ENCODE results near the gene STK38L. TPM values are rescaled to one million over a fixed set of nuclear protein-coding genes. Genes with fewer than 3 reads are reported as not detected.
A peak's percentile ranks its signal among the peaks of the same experiment; 100 is the strongest.

Gene STK38L
- total RNA-seq, 1 donor: 38.9 TPM

DNA sequence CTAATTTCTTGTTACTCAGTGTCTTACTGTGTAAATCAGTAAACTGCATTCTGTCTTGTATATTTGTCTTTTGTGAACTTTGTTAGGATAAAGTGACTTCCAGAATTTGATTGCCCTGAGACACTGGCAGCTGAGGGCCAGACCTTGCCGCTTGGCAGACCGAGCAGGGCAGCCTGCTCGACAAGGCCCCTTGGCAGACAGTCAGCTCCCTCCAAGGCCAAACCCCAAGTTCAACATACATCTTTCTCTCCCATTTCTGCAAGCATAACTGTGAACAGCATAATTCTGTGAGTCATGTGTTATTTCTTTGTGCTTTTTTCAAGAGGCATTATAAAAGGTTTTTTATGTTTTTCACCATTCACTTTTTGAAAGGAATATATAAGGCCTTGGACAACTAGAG is 49.4 kb downstream of the STK38L start:
- TF ChIP-seq, protein P1, sequence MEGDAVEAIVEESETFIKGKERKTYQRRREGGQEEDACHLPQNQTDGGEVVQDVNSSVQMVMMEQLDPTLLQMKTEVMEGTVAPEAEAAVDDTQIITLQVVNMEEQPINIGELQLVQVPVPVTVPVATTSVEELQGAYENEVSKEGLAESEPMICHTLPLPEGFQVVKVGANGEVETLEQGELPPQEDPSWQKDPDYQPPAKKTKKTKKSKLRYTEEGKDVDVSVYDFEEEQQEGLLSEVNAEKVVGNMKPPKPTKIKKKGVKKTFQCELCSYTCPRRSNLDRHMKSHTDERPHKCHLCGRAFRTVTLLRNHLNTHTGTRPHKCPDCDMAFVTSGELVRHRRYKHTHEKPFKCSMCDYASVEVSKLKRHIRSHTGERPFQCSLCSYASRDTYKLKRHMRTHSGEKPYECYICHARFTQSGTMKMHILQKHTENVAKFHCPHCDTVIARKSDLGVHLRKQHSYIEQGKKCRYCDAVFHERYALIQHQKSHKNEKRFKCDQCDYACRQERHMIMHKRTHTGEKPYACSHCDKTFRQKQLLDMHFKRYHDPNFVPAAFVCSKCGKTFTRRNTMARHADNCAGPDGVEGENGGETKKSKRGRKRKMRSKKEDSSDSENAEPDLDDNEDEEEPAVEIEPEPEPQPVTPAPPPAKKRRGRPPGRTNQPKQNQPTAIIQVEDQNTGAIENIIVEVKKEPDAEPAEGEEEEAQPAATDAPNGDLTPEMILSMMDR (IDR thresholded peaks at IDR 0.05; ENCODE audit: insufficient read depth, low read depth, low read length): no peak
- DNase-seq (ENCODE audit: low read depth): no peak
- no peak overlapping the region for H3K4me3 ChIP-seq (ENCODE audit: low read depth, low read length)

DNA sequence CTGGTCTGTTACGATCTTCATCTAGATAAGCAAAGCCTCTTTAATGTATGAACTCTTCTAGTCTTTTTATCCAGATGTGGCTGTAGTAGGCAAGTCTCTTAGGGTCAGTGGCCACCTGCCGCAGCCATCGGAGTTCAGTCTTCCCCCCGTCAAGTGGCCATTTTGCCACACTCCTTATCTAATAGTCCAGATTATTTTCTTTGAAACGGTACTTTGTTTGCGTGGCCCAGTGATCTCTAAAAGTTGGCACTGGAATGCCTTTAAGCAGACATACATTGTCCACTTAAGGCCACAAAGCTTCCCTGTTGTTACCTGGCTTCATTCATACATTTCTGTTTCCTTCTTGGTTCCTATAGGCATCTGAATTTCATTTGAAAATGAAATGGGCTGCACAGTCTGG is 52.6 kb downstream of the STK38L start:
- DNase-seq (ENCODE audit: low read depth): no peak
- TF ChIP-seq, protein P1 (IDR thresholded peaks at IDR 0.05; ENCODE audit: insufficient read depth, low read depth, low read length): no peak

DNA sequence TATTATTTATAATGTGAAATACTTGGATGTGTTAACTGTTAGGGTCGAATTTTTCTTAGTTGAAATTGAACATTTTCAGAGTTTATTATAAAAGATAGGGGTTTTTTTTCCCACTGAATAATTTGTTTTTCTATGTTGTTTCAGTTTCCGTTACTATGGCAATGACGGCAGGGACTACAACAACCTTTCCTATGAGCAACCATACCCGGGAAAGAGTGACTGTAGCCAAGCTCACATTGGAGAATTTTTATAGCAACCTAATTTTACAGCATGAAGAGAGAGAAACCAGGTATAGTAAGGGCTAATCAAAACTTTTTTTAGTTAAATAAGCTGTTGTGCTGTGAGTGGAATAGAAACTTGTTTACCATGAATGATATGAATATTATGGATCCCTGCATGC is 53.5 kb downstream of the STK38L start:
- DNase-seq (ENCODE audit: low read depth): no peak
- no peak overlapping the region for H3K4me3 ChIP-seq (ENCODE audit: low read depth, low read length)
- TF ChIP-seq, protein P1 (IDR thresholded peaks at IDR 0.05; ENCODE audit: insufficient read depth, low read depth, low read length): no peak

More for the DNA sequence above, 52.6 kb downstream of the STK38L start:
- H3K4me3 ChIP-seq (ENCODE audit: low read depth, low read length): no peak overlapping the region

DNA sequence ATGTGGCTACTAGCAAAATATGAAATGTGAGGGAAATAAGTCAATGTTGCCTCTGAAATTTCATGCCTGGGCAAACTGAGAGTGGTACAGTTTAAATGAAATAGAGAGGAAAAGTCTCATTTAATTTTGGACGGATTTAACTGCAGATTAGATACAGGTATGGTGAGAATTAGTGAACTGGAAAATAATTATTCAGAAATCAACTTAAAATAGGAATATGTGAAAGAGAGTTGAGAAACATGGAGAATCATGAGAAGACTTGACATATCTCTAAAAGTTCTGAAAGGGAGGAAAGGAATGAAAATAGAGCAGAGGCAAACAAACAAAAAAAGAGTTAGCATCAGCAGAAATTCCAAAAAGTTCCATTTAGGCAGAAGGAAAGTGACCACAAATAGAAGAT is 55.0 kb downstream of the STK38L start:
- TF ChIP-seq, protein P1 (IDR thresholded peaks at IDR 0.05; ENCODE audit: insufficient read depth, low read depth, low read length): no peak
- H3K4me3 ChIP-seq (ENCODE audit: low read depth, low read length): no peak overlapping the region
- DNase-seq (ENCODE audit: low read depth): no peak

DNA sequence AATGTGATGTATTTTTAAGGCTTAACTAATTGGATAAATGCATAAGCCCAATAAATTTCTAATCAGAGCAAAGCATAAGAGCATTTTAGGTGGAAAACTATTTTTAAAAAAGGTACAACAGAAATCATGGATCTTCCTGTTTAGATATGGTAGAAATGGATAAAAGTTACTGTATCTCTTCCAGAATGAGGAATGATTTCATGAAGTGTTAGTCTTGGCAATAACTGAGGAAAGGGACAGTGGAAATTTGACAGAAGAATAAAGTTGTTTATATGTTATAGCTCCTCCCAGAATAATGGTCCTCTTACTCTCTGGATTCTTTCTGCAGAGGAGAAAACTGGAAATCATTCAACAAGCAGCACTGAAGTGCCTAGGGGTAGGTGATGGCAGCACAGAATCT is 56.1 kb downstream of the STK38L start:
- DNase-seq (ENCODE audit: low read depth): no peak
- TF ChIP-seq, protein P1 (IDR thresholded peaks at IDR 0.05; ENCODE audit: insufficient read depth, low read depth, low read length): no peak

DNA sequence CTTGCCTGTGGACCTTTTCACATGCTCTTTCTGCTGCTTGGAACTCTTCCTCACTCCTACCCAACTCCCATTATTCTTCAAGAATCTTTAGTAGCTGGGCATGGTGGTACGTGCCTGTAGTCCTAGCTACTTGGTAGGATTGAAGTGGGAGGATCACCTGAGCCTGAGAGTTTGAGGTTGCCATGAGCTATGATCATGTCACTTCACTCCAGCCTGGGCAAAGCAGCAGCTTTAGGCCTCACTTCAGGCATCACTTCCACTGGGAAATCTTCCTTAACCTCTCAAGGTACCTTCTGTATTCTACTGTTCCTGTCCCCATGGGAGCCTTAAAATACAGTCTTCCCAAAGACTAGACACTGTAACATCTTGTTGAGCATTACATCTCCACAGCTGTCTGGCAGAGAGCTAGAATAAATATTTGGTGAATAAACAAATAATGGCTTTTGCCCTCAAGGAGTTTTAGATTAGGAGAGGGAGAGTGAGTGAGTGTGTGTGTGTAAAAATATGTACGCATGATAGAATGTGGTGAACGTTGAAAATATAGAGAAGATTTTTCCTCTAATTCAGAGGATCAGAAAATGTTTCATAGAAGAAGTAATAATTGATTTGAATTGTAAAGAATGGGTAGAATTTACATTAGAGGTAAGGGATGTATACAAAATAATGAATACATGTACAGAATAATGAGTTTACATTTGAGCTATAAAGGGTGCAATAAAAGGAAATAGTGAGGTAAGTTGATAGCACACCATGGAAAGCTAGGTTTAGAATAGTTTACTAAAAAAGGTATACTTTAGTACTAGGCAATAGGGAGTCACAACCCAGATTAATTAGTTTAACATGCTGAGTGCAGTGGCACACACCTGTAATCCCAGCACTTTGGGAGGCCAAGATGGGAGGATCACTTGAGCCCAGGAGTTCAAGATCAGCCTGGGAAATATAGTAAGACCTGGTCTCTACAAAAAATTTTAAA is 59.3 kb downstream of the STK38L start:
- no peak overlapping the region for H3K4me3 ChIP-seq (ENCODE audit: low read depth, low read length)
- peak; percentile 63 for DNase-seq (ENCODE audit: low read depth)
- TF ChIP-seq, protein P1 (IDR thresholded peaks at IDR 0.05; ENCODE audit: insufficient read depth, low read depth, low read length): no peak

More for the DNA sequence above, 56.1 kb downstream of the STK38L start:
- no peak overlapping the region for H3K4me3 ChIP-seq (ENCODE audit: low read depth, low read length)

Measured in fibroblast of villous mesenchyme (primary cell).